ENCODE measurements around the gene CRYL1.

CRYL1 gene

DNA sequence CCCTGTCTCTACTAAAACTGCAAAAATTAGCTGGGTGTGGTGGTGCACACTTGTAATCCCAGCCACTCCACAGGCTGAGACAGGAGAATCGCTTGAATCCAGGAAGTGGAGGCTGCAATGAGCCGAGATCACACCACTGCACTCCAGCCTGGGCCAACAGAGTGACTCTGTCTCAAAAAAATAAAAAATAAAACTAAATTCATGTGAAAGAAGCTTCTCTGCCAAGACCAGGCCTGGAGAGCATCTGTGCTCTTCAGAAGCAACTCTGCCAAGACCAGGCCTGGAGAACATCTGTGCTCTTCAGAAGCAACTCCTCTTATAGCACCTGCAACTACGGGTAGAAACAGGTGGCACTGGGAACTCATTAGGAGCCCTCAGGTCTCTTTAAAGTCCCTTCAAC is 37.7 kb downstream of the CRYL1 start:
- no peak for DNase-seq (ENCODE audit: low read depth)
- TF ChIP-seq CTCF (IDR thresholded peaks at IDR 0.05; ENCODE audit: insufficient read depth, low read depth, low read length, missing control alignments): no peak
- H3K4me3 ChIP-seq (ENCODE audit: low read length): no peak overlapping the region

DNA sequence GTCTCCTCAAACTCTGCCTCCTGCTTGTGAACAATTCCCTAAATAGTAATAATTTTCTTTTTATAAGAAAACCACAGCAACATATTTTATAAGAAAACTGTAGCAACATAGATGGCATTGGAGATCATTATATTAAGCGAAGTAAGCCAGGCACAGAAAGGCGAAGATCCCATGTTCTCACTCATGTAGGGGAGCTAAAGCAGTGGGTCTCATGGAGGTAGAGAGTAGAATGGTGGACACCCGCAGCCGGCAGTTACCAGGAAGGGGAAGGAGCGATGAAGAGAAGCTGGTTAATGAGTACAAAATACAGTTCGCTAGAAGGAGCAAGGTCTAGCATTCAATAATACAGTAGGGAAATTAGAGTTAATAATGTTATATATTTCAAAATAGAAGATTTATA is 42.9 kb downstream of the CRYL1 start:
- DNase-seq (ENCODE audit: low read depth): no peak
- no peak for TF ChIP-seq CTCF (IDR thresholded peaks at IDR 0.05; ENCODE audit: insufficient read depth, low read depth, low read length, missing control alignments)
- H3K4me3 ChIP-seq (ENCODE audit: low read length): no peak overlapping the region

- H3K4me3 ChIP-seq (ENCODE audit: low read length): no peak overlapping the region
- DNase-seq (ENCODE audit: low read depth): peak; percentile 84
- peak; percentile 34 for TF ChIP-seq CTCF (IDR thresholded peaks at IDR 0.05; ENCODE audit: insufficient read depth, low read depth, low read length, missing control alignments)
Measured at GRCh38 chr13:20482275-20482761, 43.3 kb downstream of the CRYL1 start.

GRCh38 chr13:20477394-20477793 is 48.3 kb downstream of the CRYL1 start:
- no peak for DNase-seq (ENCODE audit: low read depth)
- TF ChIP-seq CTCF (IDR thresholded peaks at IDR 0.05; ENCODE audit: insufficient read depth, low read depth, low read length, missing control alignments): no peak
- no peak overlapping the region for H3K4me3 ChIP-seq (ENCODE audit: low read length)

DNA sequence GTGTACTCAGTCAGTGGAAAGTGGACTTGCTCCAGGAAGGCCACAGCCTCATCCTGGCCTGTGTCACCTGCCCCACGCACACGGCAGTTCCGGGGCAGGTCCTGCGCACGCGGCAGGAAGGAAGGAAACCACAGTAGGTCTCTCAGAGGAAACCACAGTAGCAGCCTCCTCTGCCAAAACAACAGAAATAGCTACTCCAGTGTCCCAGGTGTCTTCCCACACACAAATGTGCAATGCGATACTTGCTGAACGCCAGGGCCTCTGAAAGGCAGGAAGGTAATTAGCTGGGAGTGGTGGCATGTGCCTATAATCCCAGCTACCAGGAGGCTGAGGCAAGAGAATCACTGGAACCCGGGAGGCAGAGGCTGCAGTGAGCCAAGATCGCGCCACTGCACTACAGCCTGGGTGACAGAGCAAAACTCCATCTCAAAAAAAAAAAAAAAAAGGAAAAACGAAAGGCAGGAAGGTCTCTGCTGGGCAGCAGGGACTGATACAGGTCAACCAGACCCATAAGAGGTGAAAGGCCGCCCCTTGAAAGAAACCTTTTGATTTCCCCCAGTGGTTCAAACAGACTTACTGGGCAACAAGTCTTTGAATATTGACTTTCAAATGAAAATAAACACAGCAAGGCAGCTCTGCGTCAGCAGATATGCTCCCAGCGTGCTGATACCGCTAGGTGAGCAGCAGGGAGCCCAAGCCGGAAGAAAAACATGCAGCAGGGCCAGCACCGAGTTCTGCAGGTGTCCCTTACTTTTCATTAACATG is 49.5 kb downstream of the CRYL1 start:
- H3K4me3 ChIP-seq (ENCODE audit: low read length): no peak overlapping the region
- no peak for TF ChIP-seq CTCF (IDR thresholded peaks at IDR 0.05; ENCODE audit: insufficient read depth, low read depth, low read length, missing control alignments)
- no peak for DNase-seq (ENCODE audit: low read depth)

- DNase-seq (ENCODE audit: low read depth): no peak
- TF ChIP-seq CTCF (IDR thresholded peaks at IDR 0.05; ENCODE audit: insufficient read depth, low read depth, low read length, missing control alignments): no peak
- no peak overlapping the region for H3K4me3 ChIP-seq (ENCODE audit: low read length)
Measured at GRCh38 chr13:20474515-20474914, 51.1 kb downstream of the CRYL1 start.

GRCh38 chr13:20473888-20474287 is 51.8 kb downstream of the CRYL1 start:
- no peak for TF ChIP-seq CTCF (IDR thresholded peaks at IDR 0.05; ENCODE audit: insufficient read depth, low read depth, low read length, missing control alignments)
- DNase-seq (ENCODE audit: low read depth): no peak
- H3K4me3 ChIP-seq (ENCODE audit: low read length): no peak overlapping the region

Measured in epithelial cell of esophagus (primary cell).